GM12892 (cell line): ENCODE results near the gene FANCC.
A peak's percentile ranks its signal among the peaks of the same experiment; 100 is the strongest.

Experiments used
- DNase-seq: peaks from one replicate; pipeline ENCODE4 v3.0.0; 2011; ENCODE audit not compliant: insufficient read length
- FAIRE-seq: peaks from 2 replicates; lab custom pipeline; 2011; peaks lifted over from hg19 to GRCh38; lab: Jason Lieb, UNC
- POLR2A ChIP-seq: IDR thresholded peaks from 2 replicates; pipeline ENCODE4 v1.6.1; 2011; ENCODE audit warnings: low read depth, low read length, control low read depth
- POLR2AphosphoS5 ChIP-seq: IDR thresholded peaks from 2 replicates; pipeline ENCODE4 v1.6.1; 2011; ENCODE audit warnings: low read depth, low read length, control low read depth
- TAF1 ChIP-seq: IDR thresholded peaks from 2 replicates; pipeline ENCODE4 v1.6.1; 2011; ENCODE audit warnings: low read depth, mild to moderate bottlenecking, control low read depth, low read length, borderline replicate concordance

The FANCC gene

DNA sequence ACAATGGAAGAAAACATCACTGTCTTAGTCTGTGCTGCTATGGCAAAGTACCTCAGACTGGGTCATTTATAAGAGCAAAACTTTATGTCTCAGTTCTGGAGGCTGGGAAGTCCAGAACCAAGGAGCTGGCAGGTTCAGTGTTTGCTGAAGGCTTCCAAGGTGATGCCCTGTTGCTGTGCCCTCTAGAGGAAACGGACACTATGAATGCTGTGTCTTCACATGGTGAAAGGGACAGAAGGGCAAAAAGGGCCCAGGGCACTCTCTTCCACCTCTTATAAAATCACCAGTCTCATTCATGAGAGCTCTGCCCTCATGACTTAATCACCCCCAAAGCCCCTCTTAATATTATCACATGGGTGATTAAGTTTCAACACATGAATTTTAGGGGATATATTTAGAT is 143.5 kb downstream of the FANCC start:
- TF ChIP-seq POLR2AphosphoS5 (no peak), TAF1 (no peak), POLR2A (no peak)
- FAIRE-seq (no peak), DNase-seq (no peak)

DNA sequence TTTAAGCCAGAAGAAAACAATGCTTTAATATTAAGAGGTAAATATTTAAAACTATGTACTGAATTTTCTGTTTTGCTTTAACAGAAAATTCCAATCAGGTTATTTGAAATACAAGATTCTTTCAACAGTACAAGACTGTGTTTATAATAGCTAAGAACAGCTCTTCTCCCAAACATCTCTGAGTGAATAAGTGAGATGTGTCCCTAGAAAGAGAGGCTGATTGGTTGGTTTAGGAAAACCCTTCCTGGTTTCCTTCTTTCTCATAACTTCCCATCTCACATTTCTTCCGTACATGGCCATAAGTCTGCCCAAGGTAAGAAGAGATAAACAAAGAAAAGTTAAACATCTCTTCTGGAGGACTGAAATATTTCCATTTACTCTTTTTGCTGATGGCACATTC is 145.9 kb downstream of the FANCC start:
- FAIRE-seq, result no peak
- TF ChIP-seq TAF1, result no peak
- no peak for TF ChIP-seq POLR2AphosphoS5
- DNase-seq, result no peak

- DNase-seq (no peak), FAIRE-seq (peak; percentile 74)
- TF ChIP-seq POLR2A (no peak), TAF1 (no peak), POLR2AphosphoS5 (no peak)
These were observed 146.5 kb downstream of the FANCC start for GRCh38 chr9:95171001-95171400.

DNA sequence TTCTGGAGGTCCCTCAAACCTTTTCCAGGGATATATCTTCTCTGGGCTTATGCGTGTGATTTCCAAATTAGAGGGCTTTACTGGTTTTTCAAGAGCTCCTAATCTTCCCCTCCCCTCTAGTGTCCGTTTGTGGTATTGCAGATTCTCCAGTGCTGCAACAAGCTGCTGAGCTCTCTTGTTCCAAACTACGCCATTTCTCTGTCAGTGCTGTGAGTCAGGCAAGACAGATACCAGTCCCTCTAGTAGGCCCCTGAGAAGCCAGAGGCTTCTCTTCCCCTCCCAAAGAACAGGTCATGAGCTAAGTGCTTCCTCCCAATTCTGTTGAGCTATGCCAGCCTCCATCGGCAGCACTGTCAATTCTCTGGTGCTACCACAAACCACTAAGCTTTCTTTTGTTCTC is 149.5 kb downstream of the FANCC start:
- FAIRE-seq (peak; percentile 78), DNase-seq (no peak)
- TF ChIP-seq TAF1, result no peak
- no peak for TF ChIP-seq POLR2A
- TF ChIP-seq POLR2AphosphoS5, result no peak

DNA sequence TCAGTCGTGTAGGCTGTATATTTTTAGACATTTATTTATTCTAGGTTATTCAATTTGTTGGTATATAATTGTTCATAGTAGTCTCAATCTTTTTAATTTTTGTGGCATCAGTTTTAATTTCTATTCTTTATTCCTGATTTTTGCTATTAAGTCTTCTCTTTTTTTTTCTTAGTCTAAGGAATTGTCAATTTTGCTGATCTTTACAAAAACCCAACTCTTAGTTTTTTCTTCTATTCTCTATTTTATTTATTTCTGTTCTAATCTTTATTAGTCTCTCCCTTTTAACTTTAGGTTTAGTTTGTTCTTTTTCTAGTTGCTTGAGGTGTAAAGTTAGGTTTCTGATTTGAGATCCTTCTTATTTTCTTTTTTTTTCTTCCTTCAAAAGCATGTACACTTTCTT is 152.5 kb downstream of the FANCC start:
- DNase-seq (no peak), FAIRE-seq (no peak)
- TF ChIP-seq POLR2A (no peak), TAF1 (no peak), POLR2AphosphoS5 (no peak)

- FAIRE-seq (peak; percentile 87), DNase-seq (no peak)
- no peak for TF ChIP-seq POLR2AphosphoS5
- TF ChIP-seq POLR2A, result no peak
- TF ChIP-seq TAF1, result no peak
These were observed 159.9 kb downstream of the FANCC start for GRCh38 chr9:95157481-95158151.

DNA sequence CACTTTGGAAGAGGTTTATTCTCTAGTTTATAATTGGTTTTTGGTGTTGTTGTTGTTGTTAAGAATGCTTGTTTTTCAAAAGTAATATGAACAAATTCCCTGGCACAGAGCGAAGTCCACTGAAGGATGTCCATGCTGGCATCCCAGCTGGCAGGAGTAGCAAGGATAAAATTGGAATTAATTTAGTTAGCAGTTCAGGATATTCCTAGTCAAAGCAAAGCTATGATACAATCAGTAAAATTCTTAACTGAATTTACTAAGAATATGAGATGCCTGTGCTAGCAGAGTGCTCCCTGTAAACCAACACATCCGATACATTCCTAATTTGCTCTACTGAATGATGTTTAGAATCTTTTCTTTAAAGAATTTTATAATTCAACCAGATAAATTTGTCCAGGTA is 161.4 kb downstream of the FANCC start:
- FAIRE-seq (no peak), DNase-seq (no peak)
- TF ChIP-seq TAF1 (no peak), POLR2A (no peak), POLR2AphosphoS5 (no peak)

DNA sequence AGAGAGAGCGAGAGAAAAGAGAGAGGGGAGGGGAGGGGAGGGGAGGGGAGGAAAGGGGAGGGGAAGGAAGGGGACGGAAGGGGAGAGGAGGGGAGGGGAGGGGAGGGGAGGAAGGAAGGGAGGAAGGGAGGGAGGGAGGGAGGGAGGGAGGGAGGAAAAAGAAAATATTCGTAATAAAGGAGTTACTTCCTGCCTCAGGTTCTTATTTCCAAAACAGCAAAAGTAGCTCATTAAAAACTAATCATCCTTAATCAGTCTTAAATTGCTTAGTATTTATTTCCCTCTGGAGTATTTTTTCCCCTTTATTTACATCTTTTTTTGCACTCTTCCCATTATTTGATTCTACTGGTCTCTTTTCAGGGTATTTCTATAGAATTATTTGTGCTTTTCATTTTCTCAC is 162.3 kb downstream of the FANCC start:
- no peak for TF ChIP-seq POLR2A
- TF ChIP-seq TAF1, result no peak
- no peak for DNase-seq
- no peak for FAIRE-seq

- DNase-seq, result no peak
- TF ChIP-seq TAF1, result no peak
- no peak for FAIRE-seq
These were observed 166.6 kb downstream of the FANCC start for GRCh38 chr9:95150903-95151302.

GRCh38 chr9:95148208-95148520 is 169.3 kb downstream of the FANCC start:
- FAIRE-seq (no peak), DNase-seq (no peak)
- TF ChIP-seq POLR2A, result no peak
- TF ChIP-seq TAF1, result no peak
- TF ChIP-seq POLR2AphosphoS5, result no peak

- FAIRE-seq, result no peak
- DNase-seq, result no peak
- TF ChIP-seq POLR2AphosphoS5 (no peak), POLR2A (no peak)
These were observed 169.9 kb downstream of the FANCC start for GRCh38 chr9:95147452-95148207.

- no peak for FAIRE-seq
- TF ChIP-seq POLR2A (no peak), TAF1 (no peak), POLR2AphosphoS5 (no peak)
These were observed 173.6 kb downstream of the FANCC start for GRCh38 chr9:95143591-95144561.

More at GRCh38 chr9:95143591-95144561, 173.6 kb downstream of the FANCC start:
- DNase-seq, result no peak
